A673 (cell line): ENCODE measurements around the gene SNAP25. TPM values are rescaled to one million over a fixed set of nuclear protein-coding genes. Genes with fewer than 3 reads are reported as not detected.

Experiments
- BruUV-seq: library from RNA; stranded (reverse); fragments of 400-500 nt; replicated peaks from 2 replicates; lab custom pipeline; 2021; lab: Mats Ljungman, UMichigan
- CTCF ChIA-PET: fragments of 300-600 bp; sonication (Branson Sonifier 250); formaldehyde crosslinking; loops from one replicate; lab custom pipeline; 2022; ENCODE audit warnings: antibody characterized with exemption; lab: Charles Lee
- POLR2A ChIA-PET: fragments of 300-600 bp; sonication (Branson Sonifier 250); formaldehyde crosslinking; loops from one replicate; lab custom pipeline; 2022; ENCODE audit warnings: antibody characterized with exemption; ENCODE audit not compliant: low non-redundant PET; lab: Charles Lee
- DNase-seq: peaks from one replicate; pipeline ENCODE4 v3.0.0-alpha.2; 2015; ENCODE audit warnings: low spot score
- H3K27ac ChIP-seq: fragments of 200-600 bp; sonication (generic); 2 replicates; pipeline ENCODE4 v1.5.1; 2016; ENCODE audit warnings: mixed run types, low read depth, mild to moderate bottlenecking, mixed read lengths, antibody characterized with exemption, low read length; ENCODE audit not compliant: poor library complexity, severe bottlenecking
- H3K27me3 ChIP-seq: fragments of 200-600 bp; sonication (generic); replicated peaks from 2 replicates; pipeline ENCODE4 v1.6.1; 2017; ENCODE audit warnings: mixed run types, low read depth, mild to moderate bottlenecking, mixed read lengths, antibody characterized with exemption, low read length; ENCODE audit not compliant: insufficient read depth, poor library complexity
- H3K36me3 ChIP-seq: fragments of 200-600 bp; sonication (generic); 2 replicates; pipeline ENCODE4 v1.6.1; 2016; ENCODE audit warnings: mixed run types, mild to moderate bottlenecking, mixed read lengths, antibody characterized with exemption, low read length; ENCODE audit not compliant: insufficient read depth, poor library complexity, severe bottlenecking
- H3K4me1 ChIP-seq: fragments of 200-600 bp; sonication (generic); 2 replicates; pipeline ENCODE4 v1.6.1; 2017; ENCODE audit warnings: mixed run types, mild to moderate bottlenecking, mixed read lengths, antibody characterized with exemption, low read length; ENCODE audit not compliant: insufficient read depth, poor library complexity, severe bottlenecking
- H3K4me3 ChIP-seq: fragments of 200-600 bp; sonication (generic); 2 replicates; pipeline ENCODE4 v1.5.1; 2016; ENCODE audit warnings: low read depth, mixed run types, mild to moderate bottlenecking, mixed read lengths, low read length; ENCODE audit not compliant: poor library complexity, severe bottlenecking
- H3K9me3 ChIP-seq: fragments of 200-600 bp; sonication (generic); 2 replicates; pipeline ENCODE4 v1.6.1; 2016; ENCODE audit warnings: mixed run types, low read depth, mild to moderate bottlenecking, mixed read lengths, antibody characterized with exemption, low read length; ENCODE audit not compliant: poor library complexity, severe bottlenecking
- EZH2 ChIP-seq: fragments of 200-600 bp; sonication (generic); IDR thresholded peaks from 2 replicates; pipeline ENCODE4 v1.6.1; 2017; ENCODE audit warnings: borderline replicate concordance, low read depth, mild to moderate bottlenecking, mixed read lengths, antibody characterized with exemption, low read length; ENCODE audit not compliant: poor library complexity, severe bottlenecking
- intact Hi-C: fragments of 100-400 bp; cut with micrococcal nuclease; formaldehyde crosslinking; loops from one replicate; pipeline ENCODE4 v1.10.0; 2022; ENCODE audit not compliant: unreplicated experiment
- total RNA-seq: library from RNA; stranded (reverse); gene quantifications from 2 replicates; pipeline ENCODE4 v1.2.3, GENCODE V29; 2021
- TF ChIP-seq, protein P1 (sequence below): fragments of 300-800, 200-600 bp; sonication (generic); conservative IDR thresholded peaks from 2 replicates; pipeline ENCODE4 v1.5.1; 2017; ENCODE audit warnings: low read depth, mild to moderate bottlenecking, antibody characterized with exemption, low read length, moderate library complexity, mixed read lengths

SNAP25 gene
- total RNA-seq, 1 experiment from 2014 or later: 5.8 TPM

- H3K36me3 ChIP-seq: no peaks in the 10 kb centered on the region
- no peak overlapping the region for H3K27ac ChIP-seq
- intact Hi-C loops: no loop called here
- DNase-seq: no peak
- no peaks in the 10 kb centered on the region for H3K9me3 ChIP-seq
- no peaks in the 10 kb centered on the region for H3K4me1 ChIP-seq
- TF ChIP-seq EZH2: no peak
- TF ChIP-seq, protein P1, sequence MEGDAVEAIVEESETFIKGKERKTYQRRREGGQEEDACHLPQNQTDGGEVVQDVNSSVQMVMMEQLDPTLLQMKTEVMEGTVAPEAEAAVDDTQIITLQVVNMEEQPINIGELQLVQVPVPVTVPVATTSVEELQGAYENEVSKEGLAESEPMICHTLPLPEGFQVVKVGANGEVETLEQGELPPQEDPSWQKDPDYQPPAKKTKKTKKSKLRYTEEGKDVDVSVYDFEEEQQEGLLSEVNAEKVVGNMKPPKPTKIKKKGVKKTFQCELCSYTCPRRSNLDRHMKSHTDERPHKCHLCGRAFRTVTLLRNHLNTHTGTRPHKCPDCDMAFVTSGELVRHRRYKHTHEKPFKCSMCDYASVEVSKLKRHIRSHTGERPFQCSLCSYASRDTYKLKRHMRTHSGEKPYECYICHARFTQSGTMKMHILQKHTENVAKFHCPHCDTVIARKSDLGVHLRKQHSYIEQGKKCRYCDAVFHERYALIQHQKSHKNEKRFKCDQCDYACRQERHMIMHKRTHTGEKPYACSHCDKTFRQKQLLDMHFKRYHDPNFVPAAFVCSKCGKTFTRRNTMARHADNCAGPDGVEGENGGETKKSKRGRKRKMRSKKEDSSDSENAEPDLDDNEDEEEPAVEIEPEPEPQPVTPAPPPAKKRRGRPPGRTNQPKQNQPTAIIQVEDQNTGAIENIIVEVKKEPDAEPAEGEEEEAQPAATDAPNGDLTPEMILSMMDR: no peak
- CTCF ChIA-PET: interaction anchor here (0.6 kb wide), 1 partner anchor 106 kb away, joined by 3 read pairs; no protein-coding TSS in a partner anchor
- H3K27me3 ChIP-seq: no peaks in the 10 kb centered on the region
- no TSS peak for BruUV-seq
- no peak overlapping the region for H3K4me3 ChIP-seq
- POLR2A ChIA-PET: no interaction called here
These were observed 58.4 kb downstream of the SNAP25 start for GRCh38 chr20:10276878-10277580.

DNA sequence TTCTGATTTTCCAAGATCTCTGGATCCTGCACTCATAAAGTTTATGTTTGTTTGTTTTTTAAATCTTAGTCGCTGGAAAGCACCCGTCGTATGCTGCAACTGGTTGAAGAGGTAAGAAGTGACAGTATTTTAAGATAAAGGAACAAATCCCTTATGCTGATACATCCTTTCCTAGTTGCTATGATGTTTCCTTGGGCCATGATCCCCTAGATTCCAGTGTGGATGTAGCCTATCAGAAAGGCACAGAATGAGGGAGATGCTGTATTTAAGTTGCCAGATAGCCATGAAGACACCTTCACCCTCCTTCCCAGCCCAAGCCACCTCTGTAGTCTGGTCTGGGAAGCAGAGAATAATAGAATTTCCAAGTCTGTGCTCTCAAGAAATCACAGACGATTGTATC is 59.0 kb downstream of the SNAP25 start:
- CTCF ChIA-PET: interaction anchor here (0.6 kb wide), 1 partner anchor 107 kb away, joined by 3 read pairs; no protein-coding TSS in a partner anchor
- Histone ChIP-seq H3K27ac (no peak overlapping the region), H3K9me3 (no peaks in the 10 kb centered on the region), H3K4me1 (no peaks in the 10 kb centered on the region), H3K27me3 (no peaks in the 10 kb centered on the region), H3K4me3 (no peak overlapping the region), H3K36me3 (no peaks in the 10 kb centered on the region)
- DNase-seq: no peak
- no TSS peak for BruUV-seq
- intact Hi-C loops: no loop called here
- POLR2A ChIA-PET: no interaction called here
- no peak for TF ChIP-seq EZH2
- TF ChIP-seq, protein P1: no peak

- no TSS peak for BruUV-seq
- H3K36me3 ChIP-seq: no peaks in the 10 kb centered on the region
- H3K27ac ChIP-seq: no peak overlapping the region
- H3K4me3 ChIP-seq: no peak overlapping the region
- TF ChIP-seq, protein P1: no peak
- DNase-seq: no peak
- intact Hi-C loops: no loop called here
- H3K9me3 ChIP-seq: no peaks in the 10 kb centered on the region
- no peaks in the 10 kb centered on the region for H3K4me1 ChIP-seq
- POLR2A ChIA-PET: no interaction called here
- no peaks in the 10 kb centered on the region for H3K27me3 ChIP-seq
- CTCF ChIA-PET: no interaction called here
These were observed 59.8 kb downstream of the SNAP25 start for GRCh38 chr20:10278412-10278811.
